Thyroid gland (tissue), 4 donors: ENCODE data around the gene TMEM151B.
A peak's percentile ranks its signal among the peaks of the same experiment; 100 is the strongest.

Source experiments
- CTCF ChIP-seq, 6 experiments: fragments of 200-600 bp in 3 of 6; fragments of 450-650 bp in 3 of 6; sonication (generic) in 3 of 6; IDR thresholded peaks; one replicate each; pipeline ENCODE4 v1.5.1; 2016 to 2019; ENCODE audit warnings: antibody characterized with exemption in 6 of 6, mild to moderate bottlenecking in 2 of 6, inconsistent platforms in 1 of 6, moderate library complexity in 1 of 6
- POLR2A ChIP-seq, 2 donors: fragments of 450-650 bp; IDR thresholded peaks; one replicate each; pipeline ENCODE4 v1.6.1; 2017; ENCODE audit warnings: antibody characterized with exemption in 2 of 2, mild to moderate bottlenecking in 2 of 2, moderate library complexity in 1 of 2

DNA sequence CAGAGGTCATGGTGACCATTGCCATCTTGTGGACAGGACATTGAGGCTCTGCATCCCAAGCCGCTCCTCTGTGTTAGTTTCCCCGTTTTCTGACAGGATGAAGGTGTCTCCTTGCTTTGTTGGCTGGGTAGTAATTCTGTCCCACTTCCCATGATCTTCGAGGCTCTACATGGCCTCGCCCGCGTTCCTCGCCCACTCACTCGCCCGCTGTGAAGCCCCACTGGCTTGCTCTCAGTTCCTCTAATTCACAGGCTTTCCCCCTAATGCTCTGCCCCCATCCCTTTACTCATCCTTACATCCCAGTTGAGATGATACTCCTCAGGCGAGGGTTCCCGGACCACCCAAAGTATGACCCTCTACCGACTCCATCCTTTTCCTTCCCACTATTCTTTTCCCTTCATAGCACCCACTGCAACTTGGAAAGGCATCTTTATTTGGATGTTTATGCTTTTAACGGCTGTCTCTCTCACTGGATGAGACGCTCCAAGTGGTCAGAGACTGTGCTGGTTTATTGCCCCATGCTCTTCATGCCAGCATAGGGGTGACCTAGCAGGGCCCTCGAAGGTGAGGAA is 12.4 kb upstream of the TMEM151B start:
- TF ChIP-seq POLR2A (IDR thresholded peaks at IDR 0.05) (no peak), CTCF (IDR thresholded peaks at IDR 0.05) (peak in 1 of 6 experiments; percentile 38)
